HG03175 (cell line): ENCODE results near the gene GAL3ST1.

Source experiments
- ATAC-seq: cut with Tn5 transposase; IDR thresholded peaks from one replicate; pipeline ENCODE4 v1.9.1; 2021; ENCODE audit warnings: mild to moderate bottlenecking, moderate library complexity; ENCODE audit not compliant: unreplicated experiment

Gene GAL3ST1

GRCh38 chr22:30537083-30537731, 37.3 kb downstream of the GAL3ST1 start:
- ATAC-seq, result no peak

GRCh38 chr22:30535182-30535581, 39.3 kb downstream of the GAL3ST1 start:
- no peak for ATAC-seq

GRCh38 chr22:30531651-30532608, 42.5 kb downstream of the GAL3ST1 start:
- no peak for ATAC-seq

GRCh38 chr22:30526656-30527055, 47.8 kb downstream of the GAL3ST1 start:
- ATAC-seq, result no peak

- no peak for ATAC-seq
Measured at GRCh38 chr22:30523646-30524489, 50.6 kb downstream of the GAL3ST1 start.

GRCh38 chr22:30521368-30522156, 52.9 kb downstream of the GAL3ST1 start:
- ATAC-seq, result no peak

- no peak for ATAC-seq
Measured at GRCh38 chr22:30519842-30520425, 54.5 kb downstream of the GAL3ST1 start.

GRCh38 chr22:30516731-30517130, 57.7 kb downstream of the GAL3ST1 start:
- no peak for ATAC-seq

GRCh38 chr22:30516273-30516672, 58.2 kb downstream of the GAL3ST1 start:
- ATAC-seq, result no peak

- no peak for ATAC-seq
Measured at GRCh38 chr22:30514252-30514651, 60.2 kb downstream of the GAL3ST1 start.

GRCh38 chr22:30513462-30513861, 61.0 kb downstream of the GAL3ST1 start:
- no peak for ATAC-seq

GRCh38 chr22:30511911-30512310, 62.6 kb downstream of the GAL3ST1 start:
- ATAC-seq, result no peak

GRCh38 chr22:30511109-30511508, 63.4 kb downstream of the GAL3ST1 start:
- no peak for ATAC-seq

GRCh38 chr22:30508216-30508615, 66.2 kb downstream of the GAL3ST1 start:
- ATAC-seq, result no peak

- ATAC-seq, result no peak
Measured at GRCh38 chr22:30507670-30508069, 66.8 kb downstream of the GAL3ST1 start.

GRCh38 chr22:30506507-30506968, 67.9 kb downstream of the GAL3ST1 start:
- ATAC-seq, result no peak
